Activated T-cell treated with anti-CD3 and anti-CD28 coated beads, Interleukin-2, amount 50 U/mL, for 24 hours (primary cell): ENCODE measurements around the gene CASK.
A peak's percentile ranks its signal among the peaks of the same experiment; 100 is the strongest.

Source experiments
- DNase-seq: peaks from one replicate; pipeline ENCODE4 v3.0.0-alpha.2; 2020
- H3K27ac Mint-ChIP-seq: 2 replicates; pipeline ENCODE4 v1.8.0; 2020; ENCODE audit warnings: mild to moderate bottlenecking, mixed read lengths
- H3K27me3 Mint-ChIP-seq: 2 replicates; pipeline ENCODE4 v1.8.0; 2020; ENCODE audit warnings: mixed read lengths
- H3K36me3 Mint-ChIP-seq: 2 replicates; pipeline ENCODE4 v1.8.0; 2020; ENCODE audit warnings: low read depth, mixed read lengths
- H3K4me1 Mint-ChIP-seq: 2 replicates; pipeline ENCODE4 v1.8.0; 2020; ENCODE audit warnings: low read depth, mixed read lengths
- H3K4me3 Mint-ChIP-seq: 2 replicates; pipeline ENCODE4 v1.8.0; 2020; ENCODE audit warnings: mild to moderate bottlenecking, moderate library complexity, mixed read lengths
- H3K9me3 Mint-ChIP-seq: 2 replicates; pipeline ENCODE4 v1.8.0; 2020; ENCODE audit warnings: mixed read lengths

CASK gene

DNA sequence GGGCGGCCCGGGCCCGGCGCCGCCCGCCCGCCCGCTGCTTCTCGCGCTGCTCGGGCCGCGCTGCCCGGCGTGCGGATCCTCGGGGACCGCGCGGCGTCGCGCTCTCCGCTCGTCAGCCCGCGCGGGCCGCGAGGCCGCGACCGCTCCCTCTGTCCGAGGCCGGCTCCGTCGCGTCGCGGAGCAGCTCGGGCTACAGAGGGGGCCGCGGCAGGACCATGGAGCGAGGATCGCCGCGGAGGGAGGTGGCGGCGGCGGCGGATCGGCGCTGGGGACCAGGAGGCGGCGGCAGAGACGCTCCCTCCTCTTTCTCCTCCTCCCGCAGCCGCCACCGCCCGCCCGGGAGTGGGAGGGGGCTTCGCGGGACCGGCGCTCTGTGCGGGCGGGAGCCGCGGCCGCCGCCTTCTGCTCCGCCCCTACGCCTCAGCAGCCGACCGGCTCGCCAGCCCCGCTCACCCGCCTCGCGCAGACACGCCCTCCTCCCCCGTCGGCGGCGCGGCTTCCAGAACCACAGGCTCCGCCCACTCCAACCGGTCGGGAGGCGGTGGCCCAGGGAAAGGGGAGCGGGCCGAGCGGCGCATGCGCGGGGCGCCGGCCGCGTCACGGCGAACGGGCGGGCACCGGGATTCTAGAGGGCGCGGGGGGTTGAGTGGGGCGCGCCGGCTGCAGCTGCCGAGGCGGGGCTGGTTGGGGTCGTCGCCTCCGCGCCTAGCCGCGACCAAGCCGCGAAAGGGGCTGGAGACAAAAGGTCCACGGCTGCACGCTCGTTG lies at the start of gene CASK:
Gene CASK (minus strand): TSS at position 344 of the 767 bp plus-strand sequence. CDS start 566 bp downstream, outside the sequence.
- H3K9me3 Mint-ChIP-seq = no peaks in the 10 kb centered on the region
- H3K27me3 Mint-ChIP-seq = peaks cover 41% of the 10 kb centered on the region
- peaks cover 38% of the 10 kb centered on the region for H3K4me1 Mint-ChIP-seq
- peak; percentile 90 for DNase-seq
- peak within 1 kb of the TSS; percentile 84 for H3K4me3 Mint-ChIP-seq
- peaks cover 5% of the 10 kb centered on the region for H3K36me3 Mint-ChIP-seq
- peak within 1 kb of the TSS; percentile 89 for H3K27ac Mint-ChIP-seq

- Mint-ChIP-seq H3K27ac (no peak overlapping the region), H3K36me3 (no peaks in the 10 kb centered on the region), H3K27me3 (peaks cover 54% of the 10 kb centered on the region)
Measured at GRCh38 chrX:41971346-41971745, 48.0 kb upstream of the CASK start.

GRCh38 chrX:41970419-41970818 lies 47.1 kb upstream of the CASK start:
- Mint-ChIP-seq H3K4me3 (no peak overlapping the region), H3K36me3 (no peaks in the 10 kb centered on the region), H3K4me1 (no peaks in the 10 kb centered on the region), H3K27me3 (peaks cover 54% of the 10 kb centered on the region), H3K27ac (no peak overlapping the region), H3K9me3 (no peaks in the 10 kb centered on the region)
- no peak for DNase-seq

More at GRCh38 chrX:41971346-41971745, 48.0 kb upstream of the CASK start:
- no peak overlapping the region for H3K4me3 Mint-ChIP-seq
- no peaks in the 10 kb centered on the region for H3K4me1 Mint-ChIP-seq
- no peak for DNase-seq
- H3K9me3 Mint-ChIP-seq = no peaks in the 10 kb centered on the region

- H3K4me1 Mint-ChIP-seq = no peaks in the 10 kb centered on the region
- H3K9me3 Mint-ChIP-seq = no peaks in the 10 kb centered on the region
- DNase-seq = no peak
- H3K4me3 Mint-ChIP-seq = no peak overlapping the region
- no peak overlapping the region for H3K27ac Mint-ChIP-seq
- H3K27me3 Mint-ChIP-seq = peaks cover 14% of the 10 kb centered on the region
- no peaks in the 10 kb centered on the region for H3K36me3 Mint-ChIP-seq
Measured at GRCh38 chrX:41963348-41963747, 40.0 kb upstream of the CASK start.

- Mint-ChIP-seq H3K4me1 (no peaks in the 10 kb centered on the region), H3K9me3 (no peaks in the 10 kb centered on the region), H3K4me3 (no peak overlapping the region), H3K27ac (no peak overlapping the region), H3K36me3 (no peaks in the 10 kb centered on the region), H3K27me3 (peaks cover 8% of the 10 kb centered on the region)
- DNase-seq = no peak
Measured at GRCh38 chrX:41960142-41960541, 36.8 kb upstream of the CASK start.

- Mint-ChIP-seq H3K27me3 (peaks cover 6% of the 10 kb centered on the region), H3K9me3 (no peaks in the 10 kb centered on the region), H3K36me3 (no peaks in the 10 kb centered on the region), H3K4me1 (no peaks in the 10 kb centered on the region), H3K27ac (no peak overlapping the region), H3K4me3 (no peak overlapping the region)
- DNase-seq = no peak
Measured at GRCh38 chrX:41958861-41959260, 35.5 kb upstream of the CASK start.

- H3K36me3 Mint-ChIP-seq = no peaks in the 10 kb centered on the region
- no peaks in the 10 kb centered on the region for H3K4me1 Mint-ChIP-seq
- H3K9me3 Mint-ChIP-seq = no peaks in the 10 kb centered on the region
- no peak overlapping the region for H3K27ac Mint-ChIP-seq
- peaks cover 22% of the 10 kb centered on the region for H3K27me3 Mint-ChIP-seq
- DNase-seq = no peak
- no peak overlapping the region for H3K4me3 Mint-ChIP-seq
Measured at GRCh38 chrX:41956027-41956426, 32.7 kb upstream of the CASK start.

GRCh38 chrX:41952102-41952501 lies 28.7 kb upstream of the CASK start:
- no peaks in the 10 kb centered on the region for H3K36me3 Mint-ChIP-seq
- no peaks in the 10 kb centered on the region for H3K9me3 Mint-ChIP-seq
- H3K4me3 Mint-ChIP-seq = no peak overlapping the region
- peaks cover 3% of the 10 kb centered on the region for H3K4me1 Mint-ChIP-seq
- no peak overlapping the region for H3K27ac Mint-ChIP-seq
- peaks cover 21% of the 10 kb centered on the region for H3K27me3 Mint-ChIP-seq
- DNase-seq = no peak

- H3K27ac Mint-ChIP-seq = no peak overlapping the region
- no peaks in the 10 kb centered on the region for H3K36me3 Mint-ChIP-seq
- peaks cover 25% of the 10 kb centered on the region for H3K27me3 Mint-ChIP-seq
- DNase-seq = no peak
- H3K4me1 Mint-ChIP-seq = peaks cover 10% of the 10 kb centered on the region
- no peaks in the 10 kb centered on the region for H3K9me3 Mint-ChIP-seq
- no peak overlapping the region for H3K4me3 Mint-ChIP-seq
Measured at GRCh38 chrX:41946989-41947612, 23.7 kb upstream of the CASK start.

GRCh38 chrX:41946235-41946634 lies 22.9 kb upstream of the CASK start:
- no peak overlapping the region for H3K4me3 Mint-ChIP-seq
- H3K27ac Mint-ChIP-seq = no peak overlapping the region
- H3K4me1 Mint-ChIP-seq = peaks cover 10% of the 10 kb centered on the region
- H3K9me3 Mint-ChIP-seq = no peaks in the 10 kb centered on the region
- no peak for DNase-seq
- H3K36me3 Mint-ChIP-seq = no peaks in the 10 kb centered on the region
- peaks cover 29% of the 10 kb centered on the region for H3K27me3 Mint-ChIP-seq

GRCh38 chrX:41935832-41936231 lies 12.5 kb upstream of the CASK start:
- H3K4me1 Mint-ChIP-seq = peaks cover 10% of the 10 kb centered on the region
- DNase-seq = no peak
- peaks cover 20% of the 10 kb centered on the region for H3K27me3 Mint-ChIP-seq
- H3K27ac Mint-ChIP-seq = no peak overlapping the region
- no peak overlapping the region for H3K4me3 Mint-ChIP-seq
- H3K36me3 Mint-ChIP-seq = no peaks in the 10 kb centered on the region
- H3K9me3 Mint-ChIP-seq = no peaks in the 10 kb centered on the region

DNA sequence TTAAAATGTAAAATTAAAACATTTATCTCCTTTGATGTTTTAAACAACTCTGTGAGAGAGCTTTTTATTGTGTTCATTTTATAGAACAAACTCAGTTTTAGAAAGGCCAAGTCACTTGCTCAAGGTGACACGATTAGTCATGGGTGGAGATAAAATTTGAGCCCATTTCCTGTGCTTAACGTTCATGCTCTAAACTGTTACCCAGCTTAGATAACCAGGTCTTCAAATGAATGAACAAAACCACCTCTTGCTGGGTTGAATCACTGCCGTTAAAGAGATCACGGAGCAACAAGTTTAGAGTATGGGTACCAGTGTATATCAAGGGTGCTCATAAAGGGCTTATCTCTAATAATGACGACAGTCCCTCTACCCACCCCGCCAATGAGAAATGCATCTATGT lies 10.2 kb upstream of the CASK start:
- Mint-ChIP-seq H3K9me3 (no peaks in the 10 kb centered on the region), H3K36me3 (no peaks in the 10 kb centered on the region), H3K4me3 (no peak overlapping the region), H3K27me3 (peaks cover 40% of the 10 kb centered on the region), H3K27ac (no peak overlapping the region), H3K4me1 (peaks cover 10% of the 10 kb centered on the region)
- no peak for DNase-seq

DNA sequence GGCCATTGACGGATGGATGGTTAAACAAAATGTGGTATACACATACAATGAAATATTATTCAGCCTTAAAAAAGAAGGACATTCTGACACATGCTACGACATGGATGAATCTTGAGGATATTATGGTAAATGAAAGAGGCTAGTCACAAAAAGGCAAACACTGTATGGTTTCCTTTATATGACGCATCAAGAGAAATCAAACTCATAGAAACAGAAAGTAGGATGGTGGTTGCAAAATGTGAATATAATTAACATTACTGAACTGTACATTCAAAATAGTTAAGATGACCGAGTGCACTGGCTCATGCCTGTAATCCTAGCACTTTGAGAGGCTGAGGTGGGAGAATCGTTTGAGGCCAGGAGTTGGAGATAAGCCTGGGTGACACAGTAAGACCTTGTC lies 9.5 kb upstream of the CASK start:
- DNase-seq = no peak
- Mint-ChIP-seq H3K27me3 (peaks cover 47% of the 10 kb centered on the region), H3K9me3 (no peaks in the 10 kb centered on the region), H3K36me3 (no peaks in the 10 kb centered on the region), H3K4me1 (peaks cover 10% of the 10 kb centered on the region), H3K27ac (peak overlapping the region; percentile 49), H3K4me3 (no peak overlapping the region)

GRCh38 chrX:41931591-41931990 lies 8.2 kb upstream of the CASK start:
- H3K4me1 Mint-ChIP-seq = peaks cover 8% of the 10 kb centered on the region
- H3K36me3 Mint-ChIP-seq = no peaks in the 10 kb centered on the region
- H3K27ac Mint-ChIP-seq = no peak overlapping the region
- H3K27me3 Mint-ChIP-seq = peaks cover 51% of the 10 kb centered on the region
- no peak for DNase-seq
- H3K4me3 Mint-ChIP-seq = no peak overlapping the region
- H3K9me3 Mint-ChIP-seq = no peaks in the 10 kb centered on the region

GRCh38 chrX:41923978-41924683 lies 777 bp upstream of the CASK start:
- Mint-ChIP-seq H3K27me3 (peaks cover 48% of the 10 kb centered on the region), H3K27ac (peak overlapping the region; percentile 80), H3K4me3 (peak overlapping the region; percentile 81), H3K36me3 (peaks cover 5% of the 10 kb centered on the region), H3K9me3 (no peaks in the 10 kb centered on the region), H3K4me1 (peaks cover 30% of the 10 kb centered on the region)
- peak; percentile 50 for DNase-seq
